PC-3 (cell line): Measurements from ENCODE around the gene PLXNA1. TPM values are rescaled to one million over a fixed set of nuclear protein-coding genes. Genes with fewer than 3 reads are reported as not detected.

Experiments used
- ATAC-seq: fragments of 200-7000 bp; cut with Tn5 transposase; 2 replicates; pipeline ENCODE4 v1.9.1; 2020; ENCODE audit warnings: mild to moderate bottlenecking, moderate library complexity
- BruUV-seq: library from RNA; stranded (reverse); fragments of 400-500 nt; replicated peaks from 2 replicates; lab custom pipeline; 2021; lab: Mats Ljungman, UMichigan
- CTCF ChIA-PET: fragments of 300-600 bp; sonication (Branson Sonifier 250); formaldehyde crosslinking; loops from one replicate; lab custom pipeline; 2022; ENCODE audit warnings: antibody characterized with exemption; lab: Charles Lee
- POLR2A ChIA-PET: fragments of 300-600 bp; sonication (Branson Sonifier 250); formaldehyde crosslinking; loops from one replicate; lab custom pipeline; 2022; ENCODE audit warnings: antibody characterized with exemption; ENCODE audit not compliant: unreplicated experiment; lab: Charles Lee
- DNase-seq: peaks from one replicate; pipeline ENCODE4 v3.0.0-alpha.2; 2015
- H2AFZ ChIP-seq: fragments of 300-600 bp; sonication (generic); 2 replicates; pipeline ENCODE4 v1.6.0; 2016; ENCODE audit warnings: antibody characterized with exemption, low read length
- H3F3A ChIP-seq: fragments of 300-600 bp; sonication (generic); one replicate; pipeline ENCODE4 v1.6.0; 2017; ENCODE audit warnings: antibody characterized with exemption, low read length, control low read depth, mild to moderate bottlenecking; ENCODE audit not compliant: unreplicated experiment
- H3K27ac ChIP-seq: fragments of 300-600 bp; sonication (generic); 2 replicates; pipeline ENCODE4 v1.5.1; 2016; ENCODE audit warnings: mild to moderate bottlenecking, low read length
- H3K27me3 ChIP-seq: fragments of 300-600 bp; sonication (generic); 2 replicates; pipeline ENCODE4 v1.6.1; 2016; ENCODE audit warnings: low read length, mixed read lengths
- H3K36me3 ChIP-seq: fragments of 300-600 bp; sonication (generic); 2 replicates; pipeline ENCODE4 v1.6.1; 2016; ENCODE audit warnings: low read depth, mixed run types, low read length, mixed read lengths
- H3K4me1 ChIP-seq: fragments of 300-600 bp; sonication (generic); 2 replicates; pipeline ENCODE4 v1.5.1; 2016; ENCODE audit warnings: low read length; ENCODE audit not compliant: insufficient read depth
- H3K4me2 ChIP-seq: fragments of 300-600 bp; sonication (generic); 2 replicates; pipeline ENCODE4 v1.6.0; 2016; ENCODE audit warnings: low read length
- H3K4me3 ChIP-seq: fragments of 300-600 bp; sonication (generic); 2 replicates; pipeline ENCODE4 v1.5.1; 2016; ENCODE audit warnings: mild to moderate bottlenecking, low read length, mixed read lengths
- H3K79me2 ChIP-seq: fragments of 300-600 bp; sonication (generic); 2 replicates; pipeline ENCODE4 v1.6.1; 2017; ENCODE audit warnings: low read length, mixed read lengths
- H3K9ac ChIP-seq: fragments of 300-600 bp; sonication (generic); 2 replicates; pipeline ENCODE4 v1.6.0; 2016; ENCODE audit warnings: mild to moderate bottlenecking, low read length
- H3K9me2 ChIP-seq: fragments of 300-600 bp; sonication (generic); replicated peaks from 2 replicates; pipeline ENCODE4 v1.6.1; 2016; ENCODE audit warnings: mixed run types, low read length, mixed read lengths
- H3K9me3 ChIP-seq: fragments of 300-600 bp; sonication (generic); 2 replicates; pipeline ENCODE4 v1.6.1; 2016; ENCODE audit warnings: low read length, mixed read lengths
- H4K20me1 ChIP-seq: fragments of 300-600 bp; sonication (generic); 2 replicates; pipeline ENCODE4 v1.6.1; 2016; ENCODE audit warnings: low read length, mixed read lengths
- CTCF ChIP-seq: fragments of 300-600 bp; sonication (generic); conservative IDR thresholded peaks from 2 replicates; pipeline ENCODE4 v1.5.1; 2017; ENCODE audit warnings: antibody characterized with exemption, low read depth, mild to moderate bottlenecking, low read length
- EZH2 ChIP-seq: fragments of 300-600 bp; sonication (generic); IDR thresholded peaks from one replicate; pipeline ENCODE4 v1.6.1; 2017; ENCODE audit warnings: antibody characterized with exemption, mild to moderate bottlenecking, low read length; ENCODE audit not compliant: unreplicated experiment
- EZH2phosphoT487 ChIP-seq: fragments of 300-600 bp; sonication (generic); IDR thresholded peaks from 2 replicates; pipeline ENCODE4 v1.6.1; 2018; ENCODE audit warnings: mild to moderate bottlenecking, antibody characterized with exemption, low read length, borderline replicate concordance
- intact Hi-C: fragments of 100-400 bp; cut with micrococcal nuclease; formaldehyde crosslinking; loops from 2 replicates; pipeline ENCODE4 v1.9.0; 2023
- total RNA-seq: library from RNA; depleted of rRNA; stranded (reverse); fragments of >200 nt; gene quantifications from 2 replicates; pipeline ENCODE4 v1.2.3, GENCODE V29; 2014; rRNA removed

The PLXNA1 gene
- total RNA-seq, 1 experiment from 2014 or later: 30.0 TPM

GRCh38 chr3:127032296-127032990 is 49.5 kb downstream of the PLXNA1 start:
- Histone ChIP-seq H3K4me1 (peaks cover 12% of the 10 kb centered on the region), H3K36me3 (no peaks in the 10 kb centered on the region; the same call in 1 of the 2 replicates), H3K9me2 (no peaks in the 10 kb centered on the region), H3K4me2 (no peak overlapping the region), H2AFZ (no peak overlapping the region), H3K27me3 (no peaks in the 10 kb centered on the region), H3K79me2 (no peaks in the 10 kb centered on the region), H3K9ac (no peak overlapping the region), H3K27ac (no peak overlapping the region), H3K4me3 (no peak overlapping the region), H3K9me3 (no peaks in the 10 kb centered on the region), H3F3A (no peaks in the 10 kb centered on the region), H4K20me1 (no peaks in the 10 kb centered on the region)
- TF ChIP-seq EZH2phosphoT487: no peak
- no peak for TF ChIP-seq EZH2
- TF ChIP-seq CTCF: no peak
- DNase-seq (no peak), ATAC-seq (no peak)
- ChIA-PET POLR2A (no interaction called here), CTCF (no interaction called here)
- BruUV-seq: no TSS peak
- intact Hi-C loops: no loop called here

Other genes starting within 250 kb of the PLXNA1 start
- gene PRR23E, start 210.0 kb downstream of the PLXNA1 start, total RNA-seq: not detected in 2 replicates